Measurements from ENCODE around the gene FXR2. TPM values are rescaled to one million over a fixed set of nuclear protein-coding genes. Genes with fewer than 3 reads are reported as not detected.
A peak's percentile ranks its signal among the peaks of the same experiment; 100 is the strongest.

The FXR2 gene
- total RNA-seq, 1 experiment from 2014 or later, result 60.7 TPM

DNA sequence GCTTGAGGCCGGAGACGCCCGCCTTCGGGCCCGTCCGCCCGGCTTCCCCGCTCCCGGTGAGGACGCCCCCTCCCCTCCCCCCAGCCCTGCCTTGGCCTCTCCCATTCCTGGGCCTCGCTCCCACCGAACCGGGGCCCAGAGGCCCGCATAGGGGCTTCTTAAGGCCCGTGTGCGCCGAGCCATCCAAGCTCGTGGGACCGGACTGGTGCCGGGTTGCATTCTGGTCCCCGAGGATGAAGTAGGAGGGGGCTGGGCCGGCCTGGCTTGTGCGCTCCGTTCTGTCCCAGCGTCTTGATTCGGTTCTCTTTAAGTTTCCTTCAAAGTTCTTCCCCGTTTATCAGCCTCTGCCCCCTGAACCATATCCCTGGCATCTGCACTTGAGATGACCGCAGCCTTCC is 52.5 kb downstream of the FXR2 start:
- TF ChIP-seq, protein P1, sequence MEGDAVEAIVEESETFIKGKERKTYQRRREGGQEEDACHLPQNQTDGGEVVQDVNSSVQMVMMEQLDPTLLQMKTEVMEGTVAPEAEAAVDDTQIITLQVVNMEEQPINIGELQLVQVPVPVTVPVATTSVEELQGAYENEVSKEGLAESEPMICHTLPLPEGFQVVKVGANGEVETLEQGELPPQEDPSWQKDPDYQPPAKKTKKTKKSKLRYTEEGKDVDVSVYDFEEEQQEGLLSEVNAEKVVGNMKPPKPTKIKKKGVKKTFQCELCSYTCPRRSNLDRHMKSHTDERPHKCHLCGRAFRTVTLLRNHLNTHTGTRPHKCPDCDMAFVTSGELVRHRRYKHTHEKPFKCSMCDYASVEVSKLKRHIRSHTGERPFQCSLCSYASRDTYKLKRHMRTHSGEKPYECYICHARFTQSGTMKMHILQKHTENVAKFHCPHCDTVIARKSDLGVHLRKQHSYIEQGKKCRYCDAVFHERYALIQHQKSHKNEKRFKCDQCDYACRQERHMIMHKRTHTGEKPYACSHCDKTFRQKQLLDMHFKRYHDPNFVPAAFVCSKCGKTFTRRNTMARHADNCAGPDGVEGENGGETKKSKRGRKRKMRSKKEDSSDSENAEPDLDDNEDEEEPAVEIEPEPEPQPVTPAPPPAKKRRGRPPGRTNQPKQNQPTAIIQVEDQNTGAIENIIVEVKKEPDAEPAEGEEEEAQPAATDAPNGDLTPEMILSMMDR (IDR thresholded peaks at IDR 0.05; ENCODE audit: unreplicated experiment), result no peak
- Mint-ChIP-seq H3K27ac (ENCODE audit: low read depth, unreplicated experiment) (peak overlapping the region; percentile 91), H3K4me3 (ENCODE audit: unreplicated experiment) (peak overlapping the region; percentile 81), H3K27me3 (ENCODE audit: insufficient read depth, unreplicated experiment) (no peaks in the 10 kb centered on the region), H3K36me3 (ENCODE audit: insufficient read depth, unreplicated experiment) (peaks cover 40% of the 10 kb centered on the region), H3K4me1 (ENCODE audit: insufficient read depth, unreplicated experiment) (peaks cover 42% of the 10 kb centered on the region), H3K9me3 (ENCODE audit: unreplicated experiment) (no peaks in the 10 kb centered on the region)
- DNase-seq (ENCODE audit: unreplicated experiment), result no peak
- intact Hi-C loops (cut with micrococcal nuclease), result no loop called here
- ChIA-PET POLR2A (interaction anchor here (2.7 to 6.0 kb wide), 8 partner anchors 11 to 126 kb away, joined by 31 to 71 read pairs (median 46); partner anchors contain the start of genes MPDU1, POLR2A, SOX15 and TMEM102), CTCF (interaction anchor here (0.6 to 7.1 kb wide), 6 partner anchors 23 to 126 kb away, joined by 3 to 123 read pairs (median 8); partner anchors contain the start of gene WRAP53)
- BruUV-seq (replicated peaks), result TSS peak; percentile 34

DNA sequence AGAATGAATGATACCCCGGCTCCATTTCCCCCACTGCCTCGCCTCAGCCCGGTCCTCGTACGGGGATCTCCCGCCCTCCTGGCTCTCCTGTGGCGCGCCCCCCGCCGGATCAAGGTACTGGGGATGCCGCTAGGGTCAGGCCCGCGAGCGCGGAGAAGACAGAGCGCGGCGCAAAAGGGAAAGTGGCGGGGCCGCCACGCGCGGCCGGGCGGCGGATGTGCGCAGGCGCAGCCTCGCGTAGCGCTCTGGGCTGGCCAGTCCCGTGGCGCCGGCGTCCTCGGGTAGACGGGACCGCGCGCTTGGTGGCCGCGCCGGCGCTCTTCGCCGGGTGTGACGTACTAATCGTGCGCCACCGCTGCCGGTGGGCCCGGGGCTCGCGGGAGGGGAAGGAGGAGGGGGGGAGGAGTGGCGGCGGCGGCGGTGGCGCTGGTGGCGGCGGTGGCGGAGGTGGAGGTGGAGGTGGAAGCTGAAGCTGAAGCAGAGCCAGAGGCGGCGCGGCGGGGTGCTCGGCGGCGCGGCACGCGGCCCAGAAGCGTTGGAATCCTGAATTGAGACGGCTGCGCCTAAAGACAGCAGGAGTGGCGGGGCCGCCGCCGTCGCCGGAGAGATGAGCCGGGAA is 53.0 kb downstream of the FXR2 start, which contains the start of gene SENP3:
SENP3 (plus strand) TSS at position 331 of the 619 bp plus-strand sequence. CDS start 1,158 bp downstream, outside the sequence.
- CTCF ChIA-PET, result interaction anchor here (0.6 to 7.1 kb wide), 32 partner anchors 14 to 235 kb away, joined by 3 to 123 read pairs (median 7); partner anchors contain the start of genes CD68, CHRNB1, TMEM95 and TP53

DNA sequence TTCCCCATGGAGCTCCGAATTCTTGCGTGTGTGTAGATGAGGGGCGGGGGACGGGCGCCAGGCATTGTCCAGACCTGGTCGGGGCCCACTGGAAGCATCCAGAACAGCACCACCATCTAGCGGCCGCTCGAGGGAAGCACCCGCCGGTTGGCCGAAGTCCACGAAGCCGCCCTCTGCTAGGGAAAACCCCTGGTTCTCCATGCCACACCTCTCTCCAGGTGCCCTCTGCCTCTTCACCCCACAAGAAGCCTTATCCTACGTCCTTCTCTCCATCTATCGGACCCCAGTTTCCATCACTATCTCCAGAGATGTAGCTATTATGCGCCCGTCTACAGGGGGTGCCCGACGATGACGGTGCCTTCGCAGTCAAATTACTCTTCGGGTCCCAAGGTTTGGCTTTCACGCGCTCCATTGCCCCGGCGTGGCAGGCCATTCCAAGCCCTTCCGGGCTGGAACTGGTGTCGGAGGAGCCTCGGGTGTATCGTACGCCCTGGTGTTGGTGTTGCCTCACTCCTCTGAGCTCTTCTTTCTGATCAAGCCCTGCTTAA is 53.6 kb downstream of the FXR2 start:
- peaks cover 31% of the 10 kb centered on the region for H3K36me3 Mint-ChIP-seq (ENCODE audit: insufficient read depth, unreplicated experiment)
- DNase-seq (ENCODE audit: unreplicated experiment), result peak; percentile 92
- H3K27me3 Mint-ChIP-seq (ENCODE audit: insufficient read depth, unreplicated experiment), result no peaks in the 10 kb centered on the region
- ChIA-PET CTCF (interaction anchor here (0.6 to 7.1 kb wide), 56 partner anchors 9 to 599 kb away, joined by 3 to 123 read pairs (median 4); partner anchors contain the start of genes CD68, CHRNB1, TMEM95 and TP53), POLR2A (interaction anchor here (0.6 to 6.0 kb wide), 48 partner anchors 9 to 516 kb away, joined by 3 to 71 read pairs (median 5); partner anchors contain the start of genes CD68, GPS2, MPDU1 and NEURL4)
- H3K9me3 Mint-ChIP-seq (ENCODE audit: unreplicated experiment), result no peaks in the 10 kb centered on the region
- intact Hi-C loops (cut with micrococcal nuclease), result loop anchor here (1.0 kb wide), 6 partner anchors 28 to 281 kb away; partner anchors contain the start of gene POLR2A
- BruUV-seq (replicated peaks), result TSS peak; percentile 61
- TF ChIP-seq, protein P1 (IDR thresholded peaks at IDR 0.05; ENCODE audit: unreplicated experiment), result peak; percentile 88
- peak overlapping the region; percentile 81 for H3K4me3 Mint-ChIP-seq (ENCODE audit: unreplicated experiment)
- peak overlapping the region; percentile 91 for H3K27ac Mint-ChIP-seq (ENCODE audit: low read depth, unreplicated experiment)
- peaks cover 42% of the 10 kb centered on the region for H3K4me1 Mint-ChIP-seq (ENCODE audit: insufficient read depth, unreplicated experiment)

More for the DNA sequence above, 53.0 kb downstream of the FXR2 start, which contains the start of gene SENP3:
- no peaks in the 10 kb centered on the region for H3K27me3 Mint-ChIP-seq (ENCODE audit: insufficient read depth, unreplicated experiment)
- peaks cover 37% of the 10 kb centered on the region for H3K36me3 Mint-ChIP-seq (ENCODE audit: insufficient read depth, unreplicated experiment)
- TF ChIP-seq, protein P1 (IDR thresholded peaks at IDR 0.05; ENCODE audit: unreplicated experiment), result no peak
- DNase-seq (ENCODE audit: unreplicated experiment), result peak; percentile 83
- peak within 1 kb of the TSS; percentile 81 for H3K4me3 Mint-ChIP-seq (ENCODE audit: unreplicated experiment)
- H3K27ac Mint-ChIP-seq (ENCODE audit: low read depth, unreplicated experiment), result peak within 1 kb of the TSS; percentile 91
- peaks cover 42% of the 10 kb centered on the region for H3K4me1 Mint-ChIP-seq (ENCODE audit: insufficient read depth, unreplicated experiment)
- intact Hi-C loops (cut with micrococcal nuclease), result loop anchor here (1.0 kb wide), 6 partner anchors 28 to 281 kb away; partner anchors contain the start of gene POLR2A
- no TSS peak for BruUV-seq (replicated peaks)
- POLR2A ChIA-PET, result interaction anchor here (0.8 to 6.0 kb wide), 34 partner anchors 11 to 516 kb away, joined by 3 to 71 read pairs (median 6); partner anchors contain the start of genes CD68, GPS2, MPDU1 and NEURL4
- H3K9me3 Mint-ChIP-seq (ENCODE audit: unreplicated experiment), result no peaks in the 10 kb centered on the region

All from MCF 10A (cell line).